Stimulated activated CD4-positive, alpha-beta T cell treated with anti-CD3 and anti-CD28 coated beads, Interleukin-2, amount 100 ng/mL, for 4 hours (primary cell): ENCODE measurements around the gene UTP14C.
"Not testable (repeated sequence)": the region's sequence is repeated elsewhere in the genome, so short reads cannot be mapped to it uniquely, and the experiment has no call there.

Experiments
- DNase-seq: peaks from one replicate; pipeline ENCODE4 v3.0.0-alpha.2; 2020; ENCODE audit warnings: low read depth

UTP14C gene, protein sequence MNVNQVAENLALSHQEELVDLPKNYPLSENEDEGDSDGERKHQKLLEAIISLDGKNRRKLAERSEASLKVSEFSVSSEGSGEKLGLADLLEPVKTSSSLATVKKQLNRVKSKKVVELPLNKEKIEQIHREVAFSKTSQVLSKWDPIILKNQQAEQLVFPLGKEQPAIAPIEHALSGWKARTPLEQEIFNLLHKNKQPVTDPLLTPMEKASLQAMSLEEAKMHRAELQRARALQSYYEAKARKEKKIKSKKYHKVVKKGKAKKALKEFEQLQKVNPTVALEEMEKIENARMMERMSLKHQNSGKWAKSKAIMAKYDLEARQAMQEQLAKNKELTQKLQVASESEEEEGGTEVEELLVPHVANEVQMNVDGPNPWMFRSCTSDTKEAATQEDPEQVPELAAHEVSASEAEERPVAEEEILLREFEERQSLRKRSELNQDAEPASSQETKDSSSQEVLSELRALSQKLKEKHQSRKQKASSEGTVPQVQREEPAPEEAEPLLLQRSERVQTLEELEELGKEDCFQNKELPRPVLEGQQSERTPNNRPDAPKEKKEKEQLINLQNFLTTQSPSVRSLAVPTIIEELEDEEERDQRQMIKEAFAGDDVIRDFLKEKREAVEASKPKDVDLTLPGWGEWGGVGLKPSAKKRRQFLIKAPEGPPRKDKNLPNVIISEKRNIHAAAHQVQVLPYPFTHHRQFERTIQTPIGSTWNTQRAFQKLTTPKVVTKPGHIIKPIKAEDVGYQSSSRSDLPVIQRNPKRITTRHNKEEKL

DNA sequence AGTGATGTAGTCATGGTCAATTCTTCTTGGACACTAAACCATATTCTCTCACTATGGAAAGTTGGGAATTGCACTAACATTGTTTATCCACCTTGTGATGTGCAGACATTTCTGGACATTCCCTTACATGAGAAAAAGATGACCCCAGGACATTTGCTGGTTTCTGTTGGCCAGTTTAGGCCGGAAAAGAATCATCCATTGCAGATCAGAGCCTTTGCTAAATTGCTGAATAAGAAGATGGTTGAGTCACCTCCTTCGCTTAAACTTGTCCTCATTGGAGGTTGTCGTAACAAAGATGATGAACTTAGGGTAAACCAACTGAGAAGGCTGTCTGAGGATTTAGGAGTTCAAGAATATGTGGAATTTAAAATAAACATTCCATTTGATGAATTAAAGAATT, at the start of gene UTP14C:
Gene UTP14C, plus strand, starts transcription at position 211 of the 400 bp plus-strand sequence. CDS start 4,114 bp downstream, outside the sequence.
- no peak for DNase-seq

DNA sequence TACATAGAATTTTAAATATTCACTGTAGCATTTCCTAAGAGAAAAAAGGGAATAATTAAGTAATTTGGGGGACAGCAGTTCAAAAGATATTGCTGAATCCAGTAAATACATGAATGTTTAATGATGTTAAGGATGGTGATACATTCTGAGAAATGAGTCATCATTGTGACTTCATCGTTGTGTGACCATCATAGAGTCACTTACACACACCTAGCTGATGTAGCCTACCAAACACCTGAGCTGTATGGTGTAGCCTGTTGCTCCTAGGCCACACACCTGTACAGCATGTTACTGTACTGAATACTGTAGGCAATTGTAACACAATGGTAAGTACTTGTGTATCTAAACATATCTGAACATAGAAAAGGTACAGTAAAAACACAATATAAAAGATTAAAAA, 48.1 kb upstream of the UTP14C start:
- no peak for DNase-seq

DNA sequence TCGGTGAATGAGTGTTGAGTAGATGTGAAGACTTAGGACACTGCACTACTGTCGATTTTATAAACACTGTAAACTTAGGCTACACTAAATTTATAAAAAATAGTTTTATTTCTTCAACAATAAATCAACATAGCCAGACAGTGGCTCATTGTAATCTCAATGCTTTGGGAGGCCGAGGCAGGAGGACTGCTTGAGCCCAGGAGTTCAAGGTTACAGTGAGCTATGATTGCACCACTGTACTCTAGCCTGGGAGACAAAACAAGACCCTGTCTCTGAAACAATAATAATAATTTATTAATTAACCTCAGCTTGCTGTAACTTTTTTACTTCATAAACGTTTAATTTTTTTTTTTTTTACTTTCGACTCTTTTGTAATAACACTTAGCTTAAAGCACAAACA, 47.6 kb upstream of the UTP14C start:
- no peak for DNase-seq

DNA sequence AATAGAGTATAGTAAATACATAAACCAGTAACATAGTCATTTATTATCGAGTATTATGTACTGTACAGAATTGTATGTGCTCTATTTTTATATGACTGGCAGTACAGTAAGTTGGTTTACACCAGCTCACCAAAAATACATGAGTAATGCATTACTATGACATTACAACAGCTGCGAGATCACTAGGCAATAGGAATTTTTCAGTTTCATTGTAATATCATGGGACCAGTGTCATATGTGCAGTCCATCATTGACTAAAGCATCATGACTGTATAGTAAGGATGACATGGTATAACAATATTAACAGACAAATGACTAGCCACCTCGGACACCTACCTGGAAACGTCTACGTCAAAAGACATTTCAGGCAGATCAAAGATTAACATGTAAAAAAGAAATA, 46.9 kb upstream of the UTP14C start:
- no peak for DNase-seq

DNA sequence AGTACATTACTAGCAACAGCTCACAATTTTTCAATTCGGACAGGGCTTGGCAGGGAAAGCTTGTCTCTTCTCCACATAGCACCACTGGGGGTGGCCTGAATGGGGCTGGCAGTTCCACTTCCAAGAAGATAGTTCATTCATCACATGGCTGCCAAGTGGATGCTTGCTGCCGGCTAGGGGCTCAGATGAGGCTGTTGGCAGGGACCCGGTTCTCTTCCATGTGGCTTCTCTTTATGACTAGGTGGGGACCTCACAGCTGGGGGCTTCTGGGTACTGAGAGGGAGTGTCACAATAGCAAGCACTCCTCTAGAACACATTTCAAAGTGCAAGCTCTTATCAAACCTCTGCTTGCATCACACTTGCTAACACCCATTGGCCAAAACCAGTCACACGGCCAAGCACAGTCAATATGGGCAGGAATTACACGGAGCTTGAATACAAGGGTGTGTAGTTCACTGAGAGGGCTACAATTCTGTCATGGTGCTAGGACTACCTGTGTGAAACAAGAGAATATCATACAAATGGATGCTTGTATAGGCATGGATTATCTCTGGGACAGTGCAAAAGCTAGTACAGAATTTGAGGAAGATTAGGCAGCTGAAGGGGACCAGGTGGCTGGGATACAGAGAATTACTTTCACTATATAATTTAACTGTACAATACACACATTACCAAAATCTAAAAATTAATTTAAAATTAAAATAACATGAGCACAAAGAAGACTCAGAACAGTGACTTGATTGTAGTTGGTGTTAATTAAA, 45.5 kb upstream of the UTP14C start:
- DNase-seq: no peak

DNA sequence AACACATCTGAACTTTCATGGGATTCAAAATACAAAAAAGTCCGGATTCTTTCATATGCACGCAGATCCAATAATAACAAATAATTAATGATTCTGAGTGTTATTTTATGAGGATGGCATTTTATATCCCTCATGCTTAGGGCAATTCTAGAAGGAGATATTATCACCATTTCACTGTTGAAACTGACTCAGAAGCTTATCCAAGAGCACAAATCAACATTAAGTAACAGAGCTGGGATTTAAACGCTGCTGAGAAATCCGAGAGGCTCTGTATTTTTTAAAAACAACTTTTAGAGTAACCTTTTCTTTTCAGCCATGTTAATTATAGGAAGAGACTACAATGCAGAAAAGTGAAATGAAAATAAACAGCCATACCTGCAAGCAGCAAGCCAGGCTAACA, 43.6 kb upstream of the UTP14C start:
- no peak for DNase-seq

DNA sequence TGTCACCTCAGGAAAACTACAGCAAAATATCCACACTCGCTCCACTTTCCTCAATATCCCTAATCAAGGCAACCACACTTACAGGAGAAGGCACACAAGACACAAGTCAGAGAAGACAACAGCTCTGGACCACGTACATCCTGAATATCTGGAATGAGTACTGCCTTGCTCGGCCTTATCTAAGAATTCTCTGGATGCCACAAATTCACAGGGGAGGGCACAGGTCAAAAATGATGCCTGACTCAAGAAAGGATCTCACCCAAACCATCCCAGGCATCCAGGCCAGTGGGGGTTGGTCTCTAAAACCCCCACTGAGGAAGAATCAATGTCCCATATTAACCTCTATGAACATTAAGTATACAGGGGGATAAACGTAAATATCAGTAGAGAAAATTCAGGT, 43.1 kb upstream of the UTP14C start:
- DNase-seq: no peak

DNA sequence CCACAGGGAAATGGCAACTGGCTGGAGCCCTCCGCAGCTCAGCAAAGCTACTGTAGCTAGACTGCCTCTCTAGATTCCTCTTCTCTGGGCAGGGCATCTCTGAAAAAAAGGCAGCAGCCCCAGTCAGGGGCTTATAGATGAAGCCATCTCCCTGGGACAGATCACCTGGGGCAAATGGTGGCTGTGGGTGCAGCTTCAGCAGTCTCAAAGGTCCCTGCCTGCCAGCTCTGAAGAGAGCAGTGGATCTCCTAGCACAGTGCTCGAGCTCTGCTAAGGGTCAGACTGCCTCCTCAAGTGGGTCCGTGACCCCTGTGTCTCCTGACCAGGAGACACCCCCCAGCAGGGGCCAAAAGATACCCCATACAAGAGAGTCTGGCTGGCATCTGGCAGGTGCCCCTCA, 41.2 kb upstream of the UTP14C start:
- DNase-seq: not testable (repeated sequence)

DNA sequence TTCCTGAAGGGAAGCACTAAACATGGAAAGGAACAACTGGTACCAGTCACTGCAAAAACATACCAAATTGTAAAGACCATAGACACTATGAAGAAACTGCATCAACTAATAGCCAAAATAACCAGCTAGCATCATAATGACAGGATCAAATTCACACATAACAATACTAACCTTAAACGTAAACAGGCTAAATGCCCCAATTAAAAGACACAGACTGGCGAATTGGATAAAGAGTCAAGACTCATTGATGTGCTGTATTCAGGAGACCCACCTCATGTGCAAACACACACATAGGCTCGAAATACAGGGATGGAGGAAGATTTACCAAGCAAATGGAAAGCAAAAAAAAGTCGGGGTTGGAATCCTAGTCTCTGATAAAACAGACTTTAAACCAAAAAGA, 39.6 kb upstream of the UTP14C start:
- not testable (repeated sequence) for DNase-seq

DNA sequence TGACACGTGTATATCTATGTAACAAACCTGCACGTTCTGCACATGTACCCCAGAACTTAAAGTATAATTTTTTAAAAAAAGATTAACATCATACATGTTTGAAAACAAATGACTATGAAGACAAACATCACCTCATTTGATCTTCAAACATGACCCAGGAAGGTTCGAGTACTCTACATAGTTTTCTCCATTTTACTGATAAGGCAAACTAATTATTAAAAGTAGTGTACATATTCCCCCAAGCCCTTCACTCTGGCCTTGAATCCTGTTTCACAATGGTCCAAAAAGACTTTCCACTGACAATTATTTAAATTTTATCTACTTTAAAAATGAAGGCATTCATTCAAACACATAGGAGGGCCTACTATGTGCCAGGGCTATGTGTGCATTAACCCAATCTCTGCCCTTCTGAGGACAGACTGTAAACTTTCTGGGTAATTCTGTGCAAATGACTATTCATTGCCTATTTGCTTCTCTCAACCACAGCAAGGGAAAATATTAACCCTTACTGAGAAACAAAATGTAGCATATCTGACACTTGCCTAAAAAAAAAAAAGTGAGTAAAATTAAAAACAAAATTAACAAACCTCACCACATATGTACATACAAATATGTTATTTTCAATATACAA, 35.4 kb upstream of the UTP14C start:
- no peak for DNase-seq

DNA sequence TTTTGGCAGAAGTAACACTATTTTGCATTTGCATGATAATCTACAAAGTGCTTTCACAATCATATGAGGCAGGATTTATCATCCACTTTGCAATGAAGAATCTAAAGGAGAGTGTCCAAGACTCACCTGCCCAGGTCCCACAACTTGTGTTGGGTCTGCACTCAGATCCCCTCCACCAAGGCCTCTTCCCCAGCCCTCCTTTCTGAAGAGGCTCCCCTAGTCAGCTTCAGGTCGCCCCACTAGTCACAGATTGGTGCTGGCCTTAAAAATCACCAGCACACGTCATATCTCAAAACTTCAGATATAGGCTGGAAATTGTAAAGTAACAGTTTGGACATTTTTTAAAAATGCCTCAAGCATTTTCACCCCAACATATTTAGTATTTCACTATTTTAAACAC, 30.8 kb upstream of the UTP14C start:
- no peak for DNase-seq

DNA sequence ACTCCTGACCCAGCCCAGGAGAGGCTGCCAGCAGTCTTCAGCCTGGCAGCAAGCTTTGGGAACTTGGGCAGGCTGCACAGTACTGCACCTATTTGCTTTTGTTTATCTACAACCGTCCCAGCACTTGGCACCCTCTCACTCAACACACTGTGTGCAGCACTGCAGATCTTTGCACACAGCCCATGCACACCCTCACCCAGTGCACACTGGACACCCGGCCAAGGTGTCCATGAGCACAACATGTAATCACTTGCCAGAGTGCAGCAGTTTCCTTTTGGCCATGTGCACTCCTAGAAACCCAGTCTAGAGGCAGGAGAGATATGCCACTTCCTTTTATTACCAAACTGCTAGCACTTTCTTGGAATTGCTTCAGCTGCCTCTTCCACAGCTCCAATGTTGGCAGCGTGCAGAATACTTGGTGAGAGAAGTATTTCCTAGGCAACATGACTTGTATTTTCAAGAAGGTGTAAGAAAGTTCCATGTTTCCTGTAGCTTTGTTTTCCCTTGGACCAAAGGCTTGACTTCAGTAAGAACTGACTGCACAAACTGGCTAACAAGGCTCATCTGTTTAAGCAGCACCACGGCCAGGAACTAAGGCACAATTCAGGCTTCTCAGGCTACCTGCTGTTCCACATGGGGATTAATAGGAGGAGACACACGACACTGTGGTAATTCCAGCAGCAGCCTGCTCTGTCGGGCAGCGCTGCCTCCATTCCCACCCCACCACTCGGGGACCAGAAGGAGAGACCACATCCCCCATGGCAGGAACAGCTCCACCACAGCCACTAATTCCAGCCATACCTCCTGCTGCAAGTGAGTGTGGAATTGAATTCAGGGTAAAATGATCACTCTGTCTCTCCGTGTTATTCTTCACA, 28.6 kb upstream of the UTP14C start:
- no peak for DNase-seq

DNA sequence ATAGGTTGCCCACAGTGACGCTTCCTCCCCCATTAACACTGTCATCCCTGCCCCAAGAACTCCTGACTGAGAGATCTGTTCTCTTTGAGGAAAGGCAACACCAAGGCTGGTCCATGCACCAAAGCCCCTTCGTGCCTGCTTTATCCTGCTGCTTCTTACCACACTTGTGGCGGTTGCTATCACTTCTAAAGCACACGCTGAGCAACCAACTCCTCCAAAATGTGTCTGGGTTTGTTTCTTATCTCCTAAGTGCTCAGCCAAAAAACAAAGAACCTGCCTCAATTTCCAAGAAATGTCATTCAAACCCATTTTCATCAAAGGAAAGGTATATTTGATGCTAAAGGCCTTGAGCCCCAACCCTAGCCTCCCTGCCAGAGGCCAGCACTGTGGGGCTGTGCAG, 27.9 kb upstream of the UTP14C start:
- no peak for DNase-seq

DNA sequence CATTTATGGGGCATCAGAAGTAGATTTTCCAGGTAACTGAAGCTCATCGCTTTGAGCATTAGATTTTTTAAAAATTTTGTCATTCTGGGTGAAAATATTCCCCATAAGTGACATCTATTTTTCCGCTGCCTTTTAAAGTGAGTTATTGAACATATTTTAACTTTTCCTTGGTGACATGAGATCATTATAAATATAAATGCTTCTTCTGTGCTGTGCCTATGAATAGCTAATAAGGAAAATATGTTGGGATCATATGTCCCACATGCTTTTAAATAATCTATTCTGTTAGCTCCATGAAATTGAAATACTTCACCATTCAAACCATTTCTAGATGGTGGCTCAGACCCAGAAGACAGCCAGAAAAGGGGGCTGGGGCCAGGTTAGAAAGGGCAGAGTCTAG, 27.3 kb upstream of the UTP14C start:
- DNase-seq: no peak

DNA sequence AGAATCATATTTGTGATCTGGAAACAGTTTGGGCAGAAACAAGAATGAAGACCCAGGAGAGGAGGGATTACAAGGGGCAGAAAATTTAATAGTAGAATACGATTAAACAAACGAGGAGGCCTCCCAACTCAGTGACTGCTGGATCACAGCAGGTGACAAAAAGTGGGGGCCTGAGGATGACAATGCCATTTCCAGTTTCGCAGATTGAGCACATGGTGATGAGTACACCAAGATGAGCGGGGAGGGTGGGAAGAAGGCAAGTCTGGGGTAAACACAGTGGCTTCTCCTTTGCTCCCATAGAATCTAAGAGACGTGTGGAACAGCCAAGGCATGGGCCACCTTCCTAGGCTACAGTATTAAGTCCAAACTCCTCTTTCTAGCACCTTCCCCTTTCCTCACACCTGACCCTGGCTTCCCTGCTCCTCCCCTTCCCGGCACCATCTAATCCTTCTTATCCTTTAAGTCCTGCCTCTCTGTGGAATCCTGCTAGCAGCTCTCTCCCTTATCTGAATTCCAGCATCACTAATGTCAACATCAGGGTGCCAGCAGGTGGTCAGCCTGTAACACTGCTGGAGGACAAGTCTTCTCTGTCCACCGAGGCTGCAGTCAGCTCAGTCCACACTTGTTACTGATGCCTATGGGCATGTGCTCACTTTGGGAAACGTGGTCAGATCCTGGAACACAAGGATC, 26.7 kb upstream of the UTP14C start:
- DNase-seq: no peak

DNA sequence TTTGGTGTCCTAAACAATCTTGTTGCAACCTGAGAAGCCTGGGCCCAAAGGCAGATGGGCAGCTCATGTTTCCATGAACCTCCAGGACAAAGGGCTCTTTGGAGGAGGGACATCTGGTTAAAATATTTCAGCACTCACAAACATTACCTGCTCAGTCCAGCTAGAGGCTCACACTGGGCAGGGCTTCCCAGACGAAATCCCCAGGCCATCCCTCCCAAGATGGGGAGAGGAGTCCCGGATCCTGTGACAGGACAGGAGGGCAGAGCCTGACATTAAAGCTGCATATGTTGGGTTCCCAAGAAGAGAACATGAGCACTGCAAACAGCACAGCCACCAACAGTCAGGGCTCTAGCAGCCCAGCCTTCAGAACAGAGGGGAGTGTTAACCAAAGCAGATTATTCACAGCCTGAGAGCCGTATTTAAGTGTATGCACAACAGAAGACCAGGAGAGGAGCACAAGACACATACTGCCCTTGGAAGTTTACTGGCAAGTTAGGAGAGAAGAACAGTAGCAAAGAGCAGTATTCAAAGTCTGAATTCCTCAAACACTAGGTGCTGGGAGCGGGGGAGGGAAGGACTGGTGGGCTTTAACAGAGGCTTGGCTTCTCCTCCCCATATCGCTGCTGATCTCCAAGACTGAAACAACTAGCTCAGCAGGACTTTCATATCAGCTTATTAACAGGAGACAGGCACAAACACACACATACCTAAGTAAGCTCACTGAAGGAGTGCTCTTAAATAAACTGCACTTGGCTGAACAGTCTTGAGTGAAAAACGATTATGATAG, 25.6 kb upstream of the UTP14C start:
- DNase-seq: no peak

DNA sequence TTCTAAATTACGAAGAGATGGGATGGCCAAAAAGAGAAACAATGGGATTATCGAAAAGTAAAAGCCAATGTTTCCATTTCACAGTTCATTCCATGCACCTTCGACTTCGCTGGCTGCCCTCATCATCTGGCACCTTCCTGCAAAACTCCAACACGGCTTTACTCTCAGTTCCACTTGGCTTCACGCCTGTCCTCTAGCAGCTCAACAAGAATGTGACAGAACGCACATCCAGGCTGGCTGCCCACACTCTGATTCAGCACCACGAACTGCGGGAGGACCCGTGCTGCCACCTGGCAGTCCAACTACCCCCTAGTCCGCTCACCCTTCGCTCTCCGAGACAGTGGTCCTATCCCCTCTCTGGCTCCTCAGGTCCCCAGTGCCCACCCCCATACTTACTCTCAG, 25.0 kb upstream of the UTP14C start:
- DNase-seq: no peak

DNA sequence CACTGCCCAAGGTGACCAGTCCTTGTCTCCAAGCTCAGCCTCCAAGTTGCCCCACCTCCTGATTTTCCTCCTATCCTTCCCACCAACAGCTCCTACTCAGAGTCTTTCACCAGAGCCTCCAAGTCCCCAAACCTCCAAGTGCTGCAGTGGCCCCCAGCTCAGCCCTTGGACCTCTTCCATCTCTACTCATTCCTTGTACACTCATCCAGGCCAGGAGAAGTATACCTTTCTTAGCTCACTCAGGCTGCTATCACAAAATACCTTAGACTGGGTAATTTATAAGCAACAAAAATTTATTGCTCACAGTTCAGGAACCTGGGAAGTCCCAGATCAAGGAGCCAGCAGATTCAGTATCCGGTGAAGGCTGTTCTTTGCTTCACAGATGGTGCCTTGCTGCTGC, 24.6 kb upstream of the UTP14C start:
- DNase-seq: no peak

DNA sequence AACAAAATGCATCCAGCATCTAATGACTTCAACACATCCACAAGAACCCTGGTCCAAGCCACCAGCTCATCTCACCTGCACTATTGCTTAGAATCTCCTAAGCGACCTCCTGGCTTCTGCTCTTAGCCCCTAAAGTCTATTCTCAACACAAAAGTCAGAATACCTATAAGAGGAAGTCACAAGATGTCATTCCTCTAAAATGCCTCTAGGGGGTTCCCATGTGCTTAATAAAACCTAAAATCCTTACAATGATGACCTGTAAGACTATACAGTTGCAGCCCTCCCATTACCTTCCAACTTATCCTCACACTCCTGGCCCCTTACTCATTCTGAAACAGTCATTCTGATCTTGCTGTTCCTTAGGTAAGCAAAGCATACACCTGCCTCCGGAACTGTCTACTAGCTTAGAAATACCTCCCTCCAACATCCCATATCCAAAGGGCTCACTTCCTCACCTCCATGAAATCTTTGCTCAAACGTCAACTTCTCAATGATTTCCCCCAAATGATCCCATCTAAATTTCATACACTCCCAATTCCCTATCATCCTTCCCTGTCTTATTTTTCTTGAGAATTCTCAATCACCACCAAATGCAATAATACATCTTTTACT, 23.3 kb upstream of the UTP14C start:
- DNase-seq: no peak
